Prostate gland (tissue), 2 donors: ENCODE data around the gene RPS6KA3.

Source experiments
- CTCF ChIP-seq, 4 experiments: fragments of 200-600 bp in 2 of 4; fragments of 450-650 bp in 2 of 4; sonication (generic) in 2 of 4; IDR thresholded peaks; 1 replicate in 3 of 4; 2 replicates in 1 of 4; pipeline ENCODE4 v1.5.1; 2016 to 2019; ENCODE audit warnings: antibody characterized with exemption in 4 of 4, mild to moderate bottlenecking in 2 of 4, moderate library complexity in 2 of 4
- POLR2A ChIP-seq: fragments of 450-650 bp; IDR thresholded peaks from one replicate; pipeline ENCODE4 v1.6.1; 2016; ENCODE audit warnings: antibody characterized with exemption, mild to moderate bottlenecking
- POLR2AphosphoS5 ChIP-seq: sonication (generic); formaldehyde crosslinking; IDR thresholded peaks from one replicate; pipeline ENCODE4 v1.6.1; 2017; ENCODE audit warnings: antibody characterized with exemption

GRCh38 chrX:20230406-20230805 lies 36.3 kb downstream of the RPS6KA3 start:
- TF ChIP-seq CTCF (IDR thresholded peaks at IDR 0.05), result no peak
- no peak for TF ChIP-seq POLR2A
- no peak for TF ChIP-seq POLR2AphosphoS5
